Measurements from ENCODE around the gene IRF4.

GRCh38 chr6:342832-343179 lies 48.7 kb upstream of the IRF4 start:
- TF ChIP-seq CTCF (conservative IDR thresholded peaks at IDR 0.05; ENCODE audit: low read length) (no peak), EZH2phosphoT487 (IDR thresholded peaks at IDR 0.05; ENCODE audit: borderline replicate concordance, low read depth, low read length) (no peak)

All from OCI-LY7 (cell line).